A204.1 (cell line): Measurements from ENCODE around the gene EBF3.

ENCODE experiments used
- FAIRE-seq: peaks from 2 replicates; lab custom pipeline; 2012; peaks lifted over from hg19 to GRCh38; lab: Jason Lieb, UNC

Gene EBF3

DNA sequence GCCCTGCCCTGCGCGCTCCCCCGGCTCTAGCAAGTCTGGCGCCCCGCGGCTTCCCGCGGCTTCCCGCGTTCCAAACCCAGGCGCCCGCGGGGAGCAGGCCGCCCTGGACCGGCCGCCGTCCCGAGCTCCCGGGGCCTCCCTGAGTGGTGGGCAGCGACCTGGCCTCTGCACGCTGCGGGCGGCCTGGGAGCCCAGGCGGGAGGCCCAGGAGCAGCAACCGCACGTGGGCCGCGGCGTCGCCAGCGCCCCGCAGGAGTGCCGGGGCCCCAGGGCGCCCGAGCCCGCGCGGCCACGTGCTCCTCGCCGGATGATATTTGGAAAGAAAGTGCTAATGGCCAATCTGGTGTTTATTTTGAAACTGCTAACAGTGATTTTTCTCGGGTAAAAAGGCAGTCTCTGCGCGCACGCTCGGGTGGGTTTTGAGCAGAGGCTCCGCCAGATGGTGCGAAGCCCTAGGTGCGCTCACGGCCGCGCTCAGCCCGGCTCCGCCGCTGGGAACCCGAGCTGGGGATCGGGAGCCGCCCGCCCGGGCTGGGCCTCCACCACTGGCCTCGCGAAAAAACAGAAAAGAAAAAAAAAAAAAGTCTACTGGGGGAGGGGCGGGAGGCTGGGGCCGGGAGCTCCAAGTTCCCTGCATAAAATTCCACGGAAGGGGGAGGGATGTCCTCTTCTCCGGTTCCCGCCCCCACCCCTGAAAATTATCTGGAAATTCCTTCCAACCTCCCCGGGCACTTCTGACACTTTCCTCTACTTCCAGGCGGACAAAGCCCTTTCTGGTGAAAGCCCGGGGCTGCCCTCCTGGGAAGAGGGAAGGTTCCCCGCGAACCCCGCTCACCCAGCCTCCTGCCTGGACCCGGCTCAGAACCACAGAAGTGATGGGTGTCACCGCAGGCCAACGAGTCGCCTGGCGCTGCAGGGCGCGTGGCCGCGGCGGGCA is 4.3 kb downstream of the EBF3 start:
- FAIRE-seq: no peak

GRCh38 chr10:129958629-129959543 is 5.2 kb downstream of the EBF3 start:
- no peak for FAIRE-seq

- FAIRE-seq: no peak
Measured at GRCh38 chr10:129958148-129958628, 5.9 kb downstream of the EBF3 start.

DNA sequence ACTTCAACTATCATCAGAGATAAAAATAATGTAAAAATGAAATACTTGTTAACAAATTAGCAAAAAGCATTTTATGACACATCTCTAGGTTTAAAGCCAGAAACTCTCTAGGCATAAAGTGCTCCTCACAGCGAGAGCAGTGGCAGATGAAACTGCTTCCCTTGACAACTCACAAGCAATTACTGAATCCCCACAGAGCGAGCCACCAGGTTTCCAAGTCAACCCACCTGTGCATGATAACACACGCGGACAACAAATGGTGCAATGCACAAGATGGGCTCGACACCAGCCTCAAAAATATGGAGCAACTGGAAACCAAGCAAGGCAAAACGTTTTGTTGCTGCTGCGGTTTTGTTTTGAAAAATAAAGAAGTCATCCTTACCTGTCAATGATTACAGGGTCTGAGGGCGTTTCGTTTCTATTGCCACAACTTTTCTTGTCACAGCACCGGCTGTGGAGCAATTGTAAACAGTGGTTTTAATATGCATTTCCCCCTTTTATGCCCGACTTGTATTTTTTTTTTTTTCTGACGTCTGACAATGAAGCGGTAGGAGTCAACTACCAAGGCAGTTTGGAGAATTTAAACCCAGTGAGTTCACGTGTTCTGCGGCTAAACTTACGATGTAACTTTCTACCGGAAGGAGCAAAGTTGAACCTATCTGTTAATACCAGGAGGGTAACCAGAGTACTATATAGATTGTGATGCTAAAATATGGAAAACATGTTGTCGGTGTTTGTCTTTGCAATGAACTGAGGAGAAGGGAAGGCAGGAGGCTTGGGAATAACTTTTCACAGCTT is 7.0 kb downstream of the EBF3 start:
- no peak for FAIRE-seq

- FAIRE-seq: no peak
Measured at GRCh38 chr10:129956286-129956670, 7.8 kb downstream of the EBF3 start.

DNA sequence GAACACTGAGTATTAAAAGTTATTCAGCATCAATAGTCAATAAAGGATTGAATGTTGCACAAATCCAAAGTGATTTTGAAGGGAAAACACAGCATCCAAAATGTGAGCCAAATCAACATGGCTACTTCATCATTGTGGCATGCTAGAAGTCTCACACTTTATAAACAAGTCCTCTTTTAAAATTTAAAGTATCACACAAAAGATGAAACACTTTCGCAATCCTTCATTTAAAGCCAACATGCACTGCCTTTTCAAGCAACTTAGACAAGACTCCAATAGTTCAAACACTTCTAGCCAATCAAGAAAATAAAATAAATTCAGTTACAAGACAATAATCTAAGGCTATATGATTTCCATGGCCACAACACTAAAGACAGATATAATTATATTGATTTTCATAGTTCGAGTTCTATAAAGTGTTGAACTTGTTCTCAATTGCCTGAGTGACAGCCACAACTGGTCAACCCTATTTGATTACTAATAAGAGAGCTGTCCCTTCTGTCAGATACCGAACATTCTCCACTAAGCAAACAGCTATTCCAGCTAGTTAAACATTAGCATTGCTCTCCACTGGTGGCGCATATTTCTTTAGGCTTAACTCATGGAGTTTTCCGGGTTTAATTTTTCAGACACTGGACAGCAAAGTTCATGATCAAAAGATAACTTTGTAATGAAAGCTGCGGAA is 8.3 kb downstream of the EBF3 start:
- no peak for FAIRE-seq

DNA sequence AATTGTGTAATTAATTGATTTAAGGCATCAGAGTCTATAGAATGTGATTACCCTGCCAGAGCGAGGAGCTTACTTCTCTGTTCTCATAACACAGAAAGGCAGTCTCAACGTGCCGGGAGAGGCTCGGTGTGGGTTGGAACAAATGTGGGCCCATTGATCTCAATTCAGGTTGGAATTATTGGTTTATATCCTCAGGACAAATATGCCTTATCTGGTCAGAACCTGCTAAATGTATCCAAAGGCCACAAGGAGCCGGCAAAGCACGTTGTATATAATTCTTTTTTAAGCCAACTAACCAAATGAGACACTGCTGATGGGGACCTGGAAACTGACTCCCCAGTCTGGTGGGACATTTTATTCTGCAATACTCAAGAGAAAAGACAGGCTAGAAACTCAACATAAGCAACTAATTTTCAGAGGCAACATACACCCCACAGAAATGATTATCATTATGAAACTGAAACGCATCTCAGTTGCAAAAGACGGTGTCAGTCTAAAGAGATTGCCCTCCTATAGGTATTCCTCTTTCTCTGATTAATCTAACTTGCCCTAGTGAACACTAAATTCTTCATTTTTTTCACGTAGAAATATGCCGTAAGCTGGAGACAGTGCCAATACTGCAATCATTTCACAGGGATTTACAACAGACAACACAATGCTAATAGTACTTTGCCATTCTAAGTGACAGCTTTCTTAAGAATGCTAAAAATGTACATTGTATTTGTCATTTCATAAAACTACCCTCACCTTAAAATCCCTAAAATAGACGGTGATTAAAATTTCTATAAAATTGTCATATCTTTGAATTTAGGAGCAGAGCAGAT is 9.4 kb downstream of the EBF3 start:
- no peak for FAIRE-seq

GRCh38 chr10:129953119-129954051 is 10.7 kb downstream of the EBF3 start:
- FAIRE-seq: no peak

GRCh38 chr10:129952378-129953118 is 11.5 kb downstream of the EBF3 start:
- FAIRE-seq: no peak

- FAIRE-seq: no peak
Measured at GRCh38 chr10:129951970-129952265, 12.2 kb downstream of the EBF3 start.

DNA sequence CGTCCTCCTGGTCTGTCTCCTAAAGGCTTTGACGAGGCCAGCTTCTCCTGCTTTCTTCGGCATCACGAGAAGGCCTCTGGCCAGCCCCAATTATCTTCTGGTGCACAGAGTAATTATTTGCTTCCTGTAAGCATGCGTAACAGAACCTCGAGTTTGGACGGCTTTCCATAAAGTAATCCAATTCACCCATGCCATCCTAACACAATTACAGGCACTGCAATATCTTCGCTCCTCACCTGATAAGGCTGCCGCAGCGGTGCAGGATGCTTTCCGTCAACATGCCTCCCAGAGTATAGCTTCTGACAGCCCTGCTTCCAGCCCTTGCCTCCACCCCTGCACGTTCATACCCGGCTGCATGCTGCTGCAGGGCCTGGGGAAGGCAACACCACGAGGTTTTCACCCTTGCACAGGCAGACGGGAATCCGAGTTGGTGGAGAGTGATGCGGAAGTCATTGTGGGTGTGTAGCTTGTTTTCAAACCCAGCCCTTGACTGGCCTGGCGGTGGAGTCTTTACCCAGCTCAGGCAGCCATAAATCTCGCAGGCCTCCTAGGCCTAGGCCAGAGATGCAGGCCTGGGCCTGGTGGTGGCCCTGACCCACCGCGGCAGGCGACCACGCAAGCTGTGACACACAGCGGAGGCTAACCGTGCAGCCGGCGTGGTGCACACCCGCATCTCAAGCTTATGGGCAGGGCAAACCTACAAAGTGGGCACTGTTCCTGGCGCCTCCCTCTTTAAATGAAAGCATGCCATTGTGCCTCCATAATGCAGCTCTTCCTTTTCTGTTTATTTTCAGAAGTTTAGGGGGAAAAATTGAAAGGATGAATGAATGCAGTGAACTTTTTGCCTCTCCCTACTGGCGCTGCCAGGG is 12.7 kb downstream of the EBF3 start:
- FAIRE-seq: no peak

DNA sequence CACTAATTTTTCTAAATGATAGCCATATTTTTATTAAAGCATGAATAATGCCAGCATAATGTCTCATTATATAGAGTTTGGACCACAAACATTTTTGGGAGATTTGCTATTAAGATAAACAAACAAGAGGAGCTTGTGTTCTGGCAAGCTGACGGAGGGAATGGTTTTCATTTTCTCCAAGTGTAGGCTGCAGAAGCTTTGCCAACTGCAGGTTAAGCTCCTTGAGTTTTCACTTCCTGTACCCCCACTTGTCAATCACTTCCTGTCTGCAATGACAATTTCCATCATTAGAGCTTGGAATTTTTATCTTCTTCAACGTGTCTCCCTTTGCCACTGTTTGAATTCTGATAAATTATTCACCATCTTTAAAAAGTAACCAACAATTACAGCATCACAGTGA is 13.4 kb downstream of the EBF3 start:
- no peak for FAIRE-seq

DNA sequence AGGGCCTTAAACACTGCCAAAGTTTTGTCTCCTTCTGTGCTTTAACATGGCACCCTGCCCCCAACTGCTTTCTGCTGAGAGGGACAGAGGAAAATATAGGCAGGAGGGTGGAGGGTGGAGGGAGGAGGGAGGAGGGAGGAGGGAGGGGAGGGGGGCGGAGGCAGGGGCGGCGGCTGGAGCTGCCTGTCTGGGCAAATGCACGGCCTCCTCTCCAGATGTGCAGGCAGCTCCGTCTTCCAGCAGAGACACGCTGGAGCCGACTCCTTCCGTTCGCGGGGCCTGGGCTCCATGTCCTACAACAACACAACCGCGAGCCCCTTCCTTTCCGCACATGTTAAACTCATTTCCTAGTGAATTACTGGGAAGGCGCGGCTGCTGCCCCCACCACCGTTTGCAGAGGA is 14.2 kb downstream of the EBF3 start:
- no peak for FAIRE-seq

GRCh38 chr10:129949411-129949810 is 14.7 kb downstream of the EBF3 start:
- FAIRE-seq: no peak

DNA sequence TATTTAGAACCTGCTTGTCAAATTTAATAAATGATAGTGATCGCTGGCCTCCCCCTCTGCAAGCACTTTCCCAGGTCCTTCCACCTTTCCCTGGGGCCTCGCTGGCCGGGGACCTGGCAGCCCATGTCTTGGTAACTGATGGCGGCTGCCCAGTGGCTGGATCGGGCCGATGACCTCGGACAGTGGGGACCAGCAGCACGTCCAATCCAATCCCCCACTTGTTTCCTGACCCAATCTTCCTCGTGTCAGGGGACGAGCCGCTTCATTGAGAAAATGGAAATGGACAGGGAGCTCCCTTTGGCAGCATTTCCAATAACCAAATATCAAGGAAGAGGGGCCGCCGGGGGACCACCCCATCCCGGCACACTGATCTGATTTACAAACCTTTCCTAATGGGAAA is 17.2 kb downstream of the EBF3 start:
- FAIRE-seq: no peak

DNA sequence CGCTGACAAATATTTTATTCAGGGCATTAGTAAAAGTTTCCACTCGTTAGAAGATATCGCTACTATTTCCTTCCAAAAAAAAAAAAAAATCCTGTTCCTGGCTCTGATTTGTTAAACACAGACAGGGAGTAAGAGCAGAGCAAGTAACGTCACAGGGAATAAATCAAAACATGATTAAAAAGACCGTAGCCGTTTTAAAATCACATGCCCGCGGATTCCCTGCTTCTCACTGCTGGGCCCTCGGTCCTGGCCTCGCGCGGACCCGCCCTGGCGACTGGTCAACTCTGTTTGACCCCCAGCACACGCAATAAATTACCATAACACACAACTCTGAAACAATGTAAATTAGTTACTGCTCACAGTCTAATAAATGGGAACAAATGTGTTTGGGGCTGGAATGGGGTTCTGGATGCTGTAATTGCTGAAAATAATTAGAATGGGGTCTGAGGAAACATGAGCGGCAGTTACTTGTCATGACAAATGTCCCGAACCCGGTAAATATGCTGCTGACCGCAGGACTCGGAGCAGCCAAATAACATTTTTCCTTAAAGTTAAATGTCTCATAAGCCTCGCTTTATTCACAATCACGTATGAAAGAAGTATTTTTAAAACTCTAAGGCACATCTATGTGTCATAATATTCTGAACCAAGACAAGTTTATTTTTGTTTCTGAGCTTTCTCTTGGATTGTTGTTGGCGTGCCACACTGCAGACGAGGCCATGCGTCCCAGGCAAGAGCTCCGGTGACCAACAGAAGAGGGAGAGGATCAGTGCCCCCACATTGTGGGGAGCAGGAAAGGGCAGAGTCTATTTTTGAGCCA is 17.9 kb downstream of the EBF3 start:
- no peak for FAIRE-seq

GRCh38 chr10:129945526-129945925 is 18.5 kb downstream of the EBF3 start:
- no peak for FAIRE-seq
